Measurements from ENCODE around the gene UBE3C.
"Not testable (repeated sequence)": the region's sequence is repeated elsewhere in the genome, so short reads cannot be mapped to it uniquely, and the experiment has no call there.

DNA sequence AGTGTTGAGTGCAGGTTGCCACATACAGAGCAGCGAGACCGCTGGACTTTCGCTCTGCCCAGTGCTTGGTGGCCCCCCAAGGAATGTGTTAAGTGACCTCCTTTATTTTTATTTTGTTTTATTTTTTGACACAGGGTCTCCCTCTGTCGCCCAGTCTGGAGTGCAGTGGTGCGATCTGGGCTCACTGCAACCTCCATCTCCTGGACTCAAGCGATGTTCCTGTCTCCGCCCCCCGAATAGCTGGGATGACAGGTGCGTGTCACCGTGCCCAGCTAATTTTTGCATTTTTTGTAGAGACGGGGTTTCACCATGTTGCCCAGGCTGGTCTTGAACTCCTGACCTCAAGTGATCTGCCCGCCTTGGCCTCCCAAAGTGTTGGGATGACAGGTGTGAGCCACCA, 138.8 kb downstream of the UBE3C start:
- TF ChIP-seq, protein P1, sequence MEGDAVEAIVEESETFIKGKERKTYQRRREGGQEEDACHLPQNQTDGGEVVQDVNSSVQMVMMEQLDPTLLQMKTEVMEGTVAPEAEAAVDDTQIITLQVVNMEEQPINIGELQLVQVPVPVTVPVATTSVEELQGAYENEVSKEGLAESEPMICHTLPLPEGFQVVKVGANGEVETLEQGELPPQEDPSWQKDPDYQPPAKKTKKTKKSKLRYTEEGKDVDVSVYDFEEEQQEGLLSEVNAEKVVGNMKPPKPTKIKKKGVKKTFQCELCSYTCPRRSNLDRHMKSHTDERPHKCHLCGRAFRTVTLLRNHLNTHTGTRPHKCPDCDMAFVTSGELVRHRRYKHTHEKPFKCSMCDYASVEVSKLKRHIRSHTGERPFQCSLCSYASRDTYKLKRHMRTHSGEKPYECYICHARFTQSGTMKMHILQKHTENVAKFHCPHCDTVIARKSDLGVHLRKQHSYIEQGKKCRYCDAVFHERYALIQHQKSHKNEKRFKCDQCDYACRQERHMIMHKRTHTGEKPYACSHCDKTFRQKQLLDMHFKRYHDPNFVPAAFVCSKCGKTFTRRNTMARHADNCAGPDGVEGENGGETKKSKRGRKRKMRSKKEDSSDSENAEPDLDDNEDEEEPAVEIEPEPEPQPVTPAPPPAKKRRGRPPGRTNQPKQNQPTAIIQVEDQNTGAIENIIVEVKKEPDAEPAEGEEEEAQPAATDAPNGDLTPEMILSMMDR (IDR thresholded peaks at IDR 0.05; ENCODE audit: low read length) = not testable (repeated sequence)
- not testable (repeated sequence) for TF ChIP-seq EZH2 (IDR thresholded peaks at IDR 0.05; ENCODE audit: borderline replicate concordance, low read length)

Measured in OCI-LY1 (cell line).